HL-60/S4 (cell line): ENCODE results near the gene CDKN2C.
"Not testable (repeated sequence)": the region's sequence is repeated elsewhere in the genome, so short reads cannot be mapped to it uniquely, and the experiment has no call there.

Source experiments
- in situ Hi-C: fragments of 300-500 bp; cut with MboI; formaldehyde crosslinking; loops from 2 replicates; pipeline ENCODE4 v1.14.3; 2022; ENCODE audit warnings: low sequenced_read_pairs

The CDKN2C gene

GRCh38 chr1:50978144-50978851, 8.3 kb downstream of the CDKN2C start:
- in situ Hi-C loops, result no loop called here

GRCh38 chr1:50978852-50979781, 9.1 kb downstream of the CDKN2C start:
- in situ Hi-C loops, result no loop called here

DNA sequence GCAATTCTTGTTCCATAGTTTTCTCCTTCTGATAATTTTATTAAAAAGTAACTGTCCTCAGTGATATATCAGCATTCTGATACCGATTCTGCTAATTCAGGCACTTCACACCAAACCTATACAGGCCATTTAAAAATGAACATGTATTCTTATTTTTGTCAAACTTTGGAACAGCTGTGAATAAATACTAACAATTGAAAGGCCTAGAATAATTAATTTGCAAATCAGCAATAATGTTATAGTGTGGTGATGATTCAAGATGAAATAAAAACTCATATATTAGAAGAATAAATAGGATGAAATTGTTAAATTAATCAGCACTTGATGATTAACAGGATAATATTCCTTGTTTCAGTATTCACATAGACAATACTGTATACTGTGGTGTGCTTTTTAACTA, 9.9 kb downstream of the CDKN2C start:
- in situ Hi-C loops, result no loop called here

DNA sequence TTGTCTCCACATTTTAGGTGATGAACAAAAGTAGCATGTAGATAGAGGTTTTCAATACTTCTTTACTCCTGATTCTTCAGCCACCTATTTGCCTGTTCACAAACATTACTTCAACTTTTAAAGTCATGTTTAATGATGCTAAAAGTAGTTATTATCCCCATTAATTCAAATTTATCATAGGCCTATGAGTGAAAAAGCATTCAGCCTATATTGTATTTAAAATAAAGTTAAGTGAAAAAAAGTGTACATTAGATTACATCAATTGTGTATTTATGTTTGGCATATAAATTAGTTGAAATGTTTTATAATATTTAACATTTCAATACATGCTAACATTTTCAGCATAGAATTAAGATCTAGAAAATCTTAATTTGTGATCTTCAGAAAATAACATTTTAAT, 10.5 kb downstream of the CDKN2C start:
- in situ Hi-C loops, result no loop called here

DNA sequence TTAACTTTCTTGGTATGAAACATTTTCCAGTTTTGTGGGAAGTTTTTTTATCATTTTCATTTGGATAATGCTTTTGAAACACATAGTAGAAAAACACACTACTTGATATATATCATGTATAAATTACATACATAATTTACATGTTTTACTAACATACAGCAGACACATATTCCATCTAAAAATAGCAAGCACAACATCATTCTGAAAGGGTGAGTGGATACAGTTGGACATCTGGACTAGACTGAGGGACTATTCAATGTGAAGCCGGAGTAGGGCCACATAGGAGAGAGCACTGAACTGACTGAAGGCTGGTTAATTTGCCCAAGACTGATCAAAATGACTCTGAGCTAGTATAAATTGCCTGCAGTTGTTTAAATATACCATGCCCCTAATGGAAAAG, 11.7 kb downstream of the CDKN2C start:
- in situ Hi-C loops, result no loop called here

DNA sequence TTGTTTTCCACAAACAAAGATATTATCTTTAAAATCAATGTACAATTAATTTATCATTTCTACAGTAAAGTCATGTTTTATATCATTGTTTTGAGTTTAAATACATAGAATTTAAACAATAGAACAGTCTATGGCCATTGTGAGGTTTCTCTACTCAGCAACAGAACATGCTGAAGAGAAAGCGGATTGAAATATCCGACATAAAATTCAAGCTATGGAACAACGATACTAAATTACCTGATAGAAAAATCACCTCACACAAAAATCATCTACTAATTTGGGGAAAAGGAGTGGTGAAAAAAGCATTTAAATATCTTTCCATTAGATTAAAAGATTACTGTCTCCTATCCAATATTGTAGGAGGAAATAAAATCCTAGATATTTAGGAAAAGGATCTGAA, 12.6 kb downstream of the CDKN2C start:
- in situ Hi-C loops, result no loop called here

GRCh38 chr1:50983219-50983802, 13.3 kb downstream of the CDKN2C start:
- in situ Hi-C loops, result no loop called here

DNA sequence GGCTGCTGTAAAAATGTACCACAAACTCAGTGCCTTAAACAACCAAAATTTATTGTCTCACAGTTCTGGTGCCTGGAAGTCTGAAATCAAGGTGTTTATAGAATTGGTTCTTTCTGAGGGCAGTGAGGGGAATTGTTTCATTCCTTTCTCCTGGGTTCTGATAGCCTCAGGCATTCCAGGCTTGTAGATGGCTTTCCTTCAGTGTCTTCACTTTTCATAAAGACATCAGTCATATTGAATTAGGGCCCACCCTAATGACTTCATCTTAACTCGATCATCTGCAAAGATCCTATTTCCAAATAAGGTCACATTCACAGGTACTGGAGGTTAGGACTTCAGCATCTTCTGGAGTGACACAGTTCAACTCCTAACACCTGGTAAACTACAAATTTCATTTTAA, 15.0 kb downstream of the CDKN2C start:
- in situ Hi-C loops, result no loop called here

GRCh38 chr1:50986653-50987052, 16.6 kb downstream of the CDKN2C start:
- in situ Hi-C loops, result no loop called here

DNA sequence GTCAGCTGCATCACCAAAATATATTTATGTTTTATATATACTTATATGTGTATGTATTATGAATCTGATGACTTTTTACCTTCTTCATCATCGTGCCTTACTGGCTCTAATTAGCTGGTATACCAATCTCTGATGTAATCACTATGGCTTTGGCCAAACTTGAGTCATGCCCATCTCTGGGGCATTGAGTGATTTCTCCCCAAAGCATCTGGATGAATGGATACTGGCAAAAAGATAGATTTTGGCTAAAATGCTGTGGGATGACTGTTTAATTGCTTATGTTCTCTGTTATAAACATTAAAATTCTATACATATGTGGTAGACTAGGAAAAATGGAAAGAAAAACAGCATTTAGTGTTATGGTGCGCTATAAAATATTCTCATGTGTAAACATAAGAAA, 19.6 kb downstream of the CDKN2C start:
- in situ Hi-C loops, result no loop called here

GRCh38 chr1:50992532-50993318, 22.7 kb downstream of the CDKN2C start:
- in situ Hi-C loops, result no loop called here

GRCh38 chr1:50993645-50994044, 23.6 kb downstream of the CDKN2C start:
- in situ Hi-C loops, result no loop called here

- in situ Hi-C loops, result no loop called here
These were observed 25.0 kb downstream of the CDKN2C start for GRCh38 chr1:50994997-50995396.

DNA sequence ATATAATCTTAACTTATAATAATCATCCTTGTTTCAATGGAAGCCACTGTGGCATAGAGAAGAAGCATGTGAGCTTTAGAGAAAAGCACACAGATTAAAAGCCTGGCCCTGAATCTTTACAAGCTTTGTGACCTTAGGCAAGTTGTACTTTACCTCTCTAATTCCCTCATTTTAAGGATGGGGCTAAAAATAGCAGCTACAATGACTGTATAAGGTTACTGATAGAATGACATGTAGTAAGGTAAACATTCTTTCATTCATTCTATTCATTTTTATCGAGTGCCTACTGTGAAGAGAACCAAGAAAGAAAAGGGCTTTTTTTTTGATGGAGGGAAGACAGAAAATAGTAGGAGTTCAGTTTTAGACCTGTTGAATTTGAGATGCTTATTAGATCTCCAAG, 25.6 kb downstream of the CDKN2C start:
- in situ Hi-C loops, result no loop called here

DNA sequence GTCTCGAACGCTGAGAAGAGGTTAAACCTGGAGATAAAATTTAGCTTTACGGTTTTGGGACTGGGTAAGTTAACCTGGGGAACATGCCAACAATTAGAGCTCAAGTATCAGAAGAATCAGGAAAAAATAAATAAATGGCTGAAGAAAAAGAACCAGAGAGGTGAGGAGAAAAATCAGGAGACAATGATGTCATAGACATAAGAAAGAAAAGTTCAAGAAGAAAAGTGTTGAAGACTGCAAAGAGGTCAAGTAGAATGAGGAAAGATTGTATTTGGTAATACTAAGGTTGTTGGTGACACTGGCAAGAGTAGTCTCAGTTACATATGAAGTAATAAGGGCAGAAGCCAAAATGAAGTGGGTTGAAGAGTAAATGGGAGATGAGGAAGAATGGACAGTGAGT, 26.0 kb downstream of the CDKN2C start:
- in situ Hi-C loops, result no loop called here

GRCh38 chr1:50999375-50999774, 29.3 kb downstream of the CDKN2C start:
- in situ Hi-C loops, result not testable (repeated sequence)

DNA sequence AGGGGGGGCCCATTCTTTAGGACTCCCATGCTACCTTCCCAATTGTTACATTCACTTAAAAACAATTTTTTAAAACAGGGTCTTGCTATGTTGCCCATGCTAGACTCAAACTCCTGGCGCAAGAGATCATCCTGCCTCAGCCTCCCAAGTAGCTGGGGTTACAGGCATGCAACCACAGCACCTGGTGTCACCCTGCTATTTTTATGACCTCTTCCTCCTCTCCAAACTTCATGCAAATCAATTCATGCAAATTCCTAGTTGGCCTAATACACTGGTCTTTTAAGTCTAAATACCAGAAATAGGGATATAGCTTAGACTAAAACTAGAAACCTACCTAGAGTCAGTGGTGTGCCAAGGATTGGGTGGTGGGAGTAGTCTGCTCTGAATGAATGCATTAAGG, 30.1 kb downstream of the CDKN2C start:
- in situ Hi-C loops, result no loop called here

DNA sequence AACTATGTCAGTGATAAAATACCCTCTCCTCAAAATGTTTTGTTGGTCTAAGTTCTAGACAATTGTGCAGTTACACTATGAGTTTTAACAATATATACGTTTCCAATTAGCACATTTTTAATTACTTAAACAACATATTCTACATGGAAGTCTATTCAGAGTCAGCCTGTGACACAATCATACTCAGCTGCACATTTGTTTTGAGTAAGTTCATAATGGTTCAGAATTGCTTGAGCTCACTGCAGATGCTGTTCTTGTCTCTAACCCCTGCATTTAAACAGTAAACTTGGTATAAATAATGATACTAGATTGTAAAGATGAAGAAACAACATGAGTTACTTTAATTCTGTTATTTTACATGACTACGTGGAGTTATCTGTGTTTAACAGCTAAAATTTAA, 30.6 kb downstream of the CDKN2C start:
- in situ Hi-C loops, result no loop called here

DNA sequence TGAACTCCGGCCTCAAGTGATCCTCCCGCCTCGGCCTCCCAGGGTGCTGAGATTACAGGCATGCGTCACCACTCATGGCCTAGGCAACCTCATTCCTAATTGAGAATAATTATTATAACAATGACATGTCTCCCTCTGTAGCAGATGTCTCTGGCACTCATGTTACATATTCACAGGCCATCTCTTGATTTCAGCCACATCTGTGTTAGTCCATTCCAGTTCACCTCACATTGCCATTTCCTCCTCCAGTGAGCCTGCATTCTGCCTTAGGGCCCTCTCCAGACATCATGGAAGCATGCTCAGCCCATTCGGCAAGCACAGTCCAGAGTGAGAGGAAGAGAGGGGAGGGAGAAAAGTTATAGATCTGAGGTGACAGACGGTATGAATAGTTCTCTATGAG, 32.5 kb downstream of the CDKN2C start:
- in situ Hi-C loops, result no loop called here

- in situ Hi-C loops, result not testable (repeated sequence)
These were observed 35.5 kb downstream of the CDKN2C start for GRCh38 chr1:51005549-51005948.

DNA sequence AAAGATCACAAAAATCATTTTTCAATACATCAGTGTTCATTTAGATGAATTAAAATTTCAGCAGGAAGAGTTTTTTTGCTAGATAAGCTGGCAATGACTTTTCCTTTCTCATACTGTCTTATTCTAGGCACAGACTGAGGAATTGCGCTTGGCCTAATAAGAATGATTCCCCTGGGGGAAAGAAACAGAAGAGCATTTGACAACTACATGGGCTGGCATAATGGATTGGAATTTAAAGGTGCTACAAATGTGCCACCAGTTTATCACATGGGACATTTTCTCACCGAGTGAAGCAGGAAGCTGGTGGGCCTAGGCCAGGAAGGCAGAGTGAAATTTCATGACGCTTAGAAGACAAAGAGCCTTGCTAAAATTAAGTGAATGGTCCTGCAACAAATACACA, 39.3 kb downstream of the CDKN2C start:
- in situ Hi-C loops, result no loop called here
